ENCODE measurements around the gene GPR149. TPM values are rescaled to one million over a fixed set of nuclear protein-coding genes. Genes with fewer than 3 reads are reported as not detected.
"Not testable (repeated sequence)": the region's sequence is repeated elsewhere in the genome, so short reads cannot be mapped to it uniquely, and the experiment has no call there.

Gene GPR149
- total RNA-seq, 1 experiment from 2014 or later, result not detected

GRCh38 chr3:154464440-154465190, 34.6 kb upstream of the GPR149 start:
- peaks cover under 1% of the 10 kb centered on the region for H3K27me3 Mint-ChIP-seq (ENCODE audit: insufficient read depth, unreplicated experiment)
- POLR2A ChIA-PET, result no interaction called here
- H3K4me3 ChIP-seq (ENCODE audit: low read depth, low read length), result no peak overlapping the region
- H3K4me3 Mint-ChIP-seq (ENCODE audit: unreplicated experiment), result no peak overlapping the region
- H3K4me1 ChIP-seq, result no peaks in the 10 kb centered on the region
- TF ChIP-seq CTCF (IDR thresholded peaks at IDR 0.05; ENCODE audit: insufficient read depth in 1 of 2, low read depth in 1 of 2, low read length in 1 of 2, severe bottlenecking in 1 of 2, unreplicated experiment in 1 of 2), result no peak
- H3K27ac Mint-ChIP-seq (ENCODE audit: unreplicated experiment), result no peak overlapping the region
- H3K4me1 Mint-ChIP-seq (ENCODE audit: low read depth, unreplicated experiment), result no peaks in the 10 kb centered on the region
- H3K9me3 Mint-ChIP-seq (ENCODE audit: unreplicated experiment), result no peaks in the 10 kb centered on the region
- no peaks in the 10 kb centered on the region for H3K9me3 ChIP-seq
- no peak for DNase-seq
- no TSS peak for BruUV-seq (replicated peaks)
- H3K27me3 ChIP-seq (replicated peaks; ENCODE audit: control insufficient read depth, insufficient read depth, low read length), result no peaks in the 10 kb centered on the region
- H3K36me3 ChIP-seq (ENCODE audit: control insufficient read depth, insufficient read depth, low read length), result no peaks in the 10 kb centered on the region
- CTCF ChIA-PET, result no interaction called here
- H3K36me3 Mint-ChIP-seq (ENCODE audit: insufficient read depth, unreplicated experiment), result no peaks in the 10 kb centered on the region
- intact Hi-C loops (cut with micrococcal nuclease; ENCODE audit: unreplicated experiment), result no loop called here

GRCh38 chr3:154458560-154458959, 28.6 kb upstream of the GPR149 start:
- H3K36me3 Mint-ChIP-seq (ENCODE audit: insufficient read depth, unreplicated experiment), result no peaks in the 10 kb centered on the region
- no peaks in the 10 kb centered on the region for H3K4me1 ChIP-seq
- no peaks in the 10 kb centered on the region for H3K9me3 Mint-ChIP-seq (ENCODE audit: unreplicated experiment)
- no peaks in the 10 kb centered on the region for H3K27me3 ChIP-seq (replicated peaks; ENCODE audit: control insufficient read depth, insufficient read depth, low read length)
- no peak overlapping the region for H3K27ac Mint-ChIP-seq (ENCODE audit: unreplicated experiment)
- CTCF ChIA-PET, result no interaction called here
- DNase-seq, result no peak
- intact Hi-C loops (cut with micrococcal nuclease; ENCODE audit: unreplicated experiment), result no loop called here
- H3K4me3 Mint-ChIP-seq (ENCODE audit: unreplicated experiment), result no peak overlapping the region
- H3K9me3 ChIP-seq, result no peaks in the 10 kb centered on the region
- no peaks in the 10 kb centered on the region for H3K4me1 Mint-ChIP-seq (ENCODE audit: low read depth, unreplicated experiment)
- no peak for TF ChIP-seq CTCF (IDR thresholded peaks at IDR 0.05; ENCODE audit: insufficient read depth in 1 of 2, low read depth in 1 of 2, low read length in 1 of 2, severe bottlenecking in 1 of 2, unreplicated experiment in 1 of 2)
- BruUV-seq (replicated peaks), result no TSS peak
- no peaks in the 10 kb centered on the region for H3K36me3 ChIP-seq (ENCODE audit: control insufficient read depth, insufficient read depth, low read length)
- POLR2A ChIA-PET, result no interaction called here
- H3K27me3 Mint-ChIP-seq (ENCODE audit: insufficient read depth, unreplicated experiment), result no peaks in the 10 kb centered on the region
- H3K4me3 ChIP-seq (ENCODE audit: low read depth, low read length), result no peak overlapping the region

GRCh38 chr3:154439081-154439480, 9.1 kb upstream of the GPR149 start:
- H3K9me3 Mint-ChIP-seq (ENCODE audit: unreplicated experiment); BruUV-seq (replicated peaks); POLR2A ChIA-PET; H3K4me3 Mint-ChIP-seq (ENCODE audit: unreplicated experiment); H3K4me1 ChIP-seq; H3K27me3 Mint-ChIP-seq (ENCODE audit: insufficient read depth, unreplicated experiment); H3K9me3 ChIP-seq; DNase-seq; H3K4me1 Mint-ChIP-seq (ENCODE audit: low read depth, unreplicated experiment); CTCF ChIA-PET; H3K36me3 Mint-ChIP-seq (ENCODE audit: insufficient read depth, unreplicated experiment); H3K36me3 ChIP-seq (ENCODE audit: control insufficient read depth, insufficient read depth, low read length); intact Hi-C loops (cut with micrococcal nuclease; ENCODE audit: unreplicated experiment); H3K27ac Mint-ChIP-seq (ENCODE audit: unreplicated experiment); H3K27me3 ChIP-seq (replicated peaks; ENCODE audit: control insufficient read depth, insufficient read depth, low read length); H3K4me3 ChIP-seq (ENCODE audit: low read depth, low read length): not testable (repeated sequence)

All from Caco-2 (cell line).